Activated CD4-positive, alpha-beta T cell treated with anti-CD3 and anti-CD28 coated beads for 36 hours (primary cell): ENCODE results near the gene NOTO. TPM values are rescaled to one million over a fixed set of nuclear protein-coding genes. Genes with fewer than 3 reads are reported as not detected.

ENCODE experiments used
- ATAC-seq: fragments of 200-7000 bp; cut with Tn5 transposase; one replicate; pipeline ENCODE4 v1.10.0; 2021; ENCODE audit warnings: mild to moderate bottlenecking, moderate library complexity
- CTCF ChIA-PET: fragments of 350-600 bp; sonication (Branson Sonifier 250); formaldehyde crosslinking; loops from one replicate; lab custom pipeline; 2021; ENCODE audit warnings: antibody characterized with exemption; lab: Charles Lee
- POLR2A ChIA-PET: fragments of 350-600 bp; sonication (Branson Sonifier 250); formaldehyde crosslinking; loops from one replicate; lab custom pipeline; 2021; ENCODE audit warnings: antibody characterized with exemption, inconsistent platforms; lab: Charles Lee
- DNase-seq: peaks from one replicate; pipeline ENCODE4 v3.0.0-alpha.2; 2020
- H3K27ac Mint-ChIP-seq: one replicate; pipeline ENCODE4 v1.8.0; 2021; ENCODE audit warnings: mixed read lengths
- H3K27me3 Mint-ChIP-seq: one replicate; pipeline ENCODE4 v1.8.0; 2021; ENCODE audit warnings: mixed read lengths
- H3K36me3 Mint-ChIP-seq: one replicate; pipeline ENCODE4 v1.8.0; 2021; ENCODE audit warnings: low read depth, mixed read lengths
- H3K4me1 Mint-ChIP-seq: one replicate; pipeline ENCODE4 v1.8.0; 2021; ENCODE audit warnings: mixed read lengths
- H3K4me3 Mint-ChIP-seq: one replicate; pipeline ENCODE4 v1.8.0; 2021; ENCODE audit warnings: mild to moderate bottlenecking, moderate library complexity, mixed read lengths
- H3K9me3 Mint-ChIP-seq: one replicate; pipeline ENCODE4 v1.8.0; 2021; ENCODE audit warnings: low read depth, mixed read lengths
- intact Hi-C, 2 experiments: fragments of 100-400 bp; cut with DNase I in 1 of 2; cut with micrococcal nuclease in 1 of 2; formaldehyde crosslinking; loops; one replicate each; pipeline versions ENCODE4 v1.14.2 to v1.15.1; 2022 to 2024; cut with DNase I, micrococcal nuclease
- total RNA-seq, 2 experiments: library from RNA; stranded (reverse); gene quantifications; one replicate each; pipeline ENCODE4 v1.2.3, GENCODE V29; 2021

Gene NOTO
- total RNA-seq, 2 experiments from 2014 or later: not detected

GRCh38 chr2:73174244-73174643 lies 28.1 kb upstream of the NOTO start:
- Mint-ChIP-seq H3K4me3 (no peak overlapping the region), H3K4me1 (peaks cover 31% of the 10 kb centered on the region), H3K27me3 (peaks cover 32% of the 10 kb centered on the region), H3K36me3 (no peaks in the 10 kb centered on the region), H3K27ac (no peak overlapping the region), H3K9me3 (no peaks in the 10 kb centered on the region)
- DNase-seq (no peak), ATAC-seq (no peak)
- ChIA-PET POLR2A (interaction anchor here (0.5 kb wide), 1 partner anchor 196 kb away, joined by 3 read pairs; no protein-coding TSS in a partner anchor), CTCF (interaction anchor here (1.2 to 1.7 kb wide), 2 partner anchors 38 to 92 kb away, joined by 3 to 10 read pairs; no protein-coding TSS in a partner anchor)
- intact Hi-C loops: loop anchor here in 1 of 2 experiments (10.0 kb wide), 1 partner anchor 409 kb away; no protein-coding TSS in a partner anchor

GRCh38 chr2:73174941-73175662 lies 27.3 kb upstream of the NOTO start:
- peaks cover 37% of the 10 kb centered on the region for H3K27me3 Mint-ChIP-seq
- intact Hi-C loops: loop anchor here (5.0 to 10.0 kb wide), 3 partner anchors 103 to 410 kb away; partner anchors contain the start of genes EXOC6B (in 1 of the 2) and SFXN5 (in 1 of the 2)
- CTCF ChIA-PET: interaction anchor here (1.1 to 4.5 kb wide), 5 partner anchors 14 to 181 kb away, joined by 3 to 57 read pairs (median 4); no protein-coding TSS in a partner anchor

GRCh38 chr2:73175663-73176204 lies 26.6 kb upstream of the NOTO start:
- POLR2A ChIA-PET: no interaction called here
- no peaks in the 10 kb centered on the region for H3K36me3 Mint-ChIP-seq
- peaks cover 41% of the 10 kb centered on the region for H3K27me3 Mint-ChIP-seq
- CTCF ChIA-PET: interaction anchor here (1.1 to 4.5 kb wide), 11 partner anchors 12 to 283 kb away, joined by 4 to 57 read pairs (median 21); no protein-coding TSS in a partner anchor
- H3K9me3 Mint-ChIP-seq: no peaks in the 10 kb centered on the region
- intact Hi-C loops: loop anchor here (2.0 to 10.0 kb wide), 7 partner anchors 37 to 411 kb away; partner anchors contain the start of genes EXOC6B (in 1 of the 2), RAB11FIP5 (in 1 of the 2) and SFXN5 (in 1 of the 2)
- peaks cover 31% of the 10 kb centered on the region for H3K4me1 Mint-ChIP-seq
- ATAC-seq (peak; percentile 25), DNase-seq (peak; percentile 89)
- peak overlapping the region; percentile 71 for H3K4me3 Mint-ChIP-seq
- no peak overlapping the region for H3K27ac Mint-ChIP-seq

More at GRCh38 chr2:73174941-73175662, 27.3 kb upstream of the NOTO start:
- ATAC-seq (no peak), DNase-seq (no peak)
- no peaks in the 10 kb centered on the region for H3K36me3 Mint-ChIP-seq
- POLR2A ChIA-PET: no interaction called here
- no peaks in the 10 kb centered on the region for H3K9me3 Mint-ChIP-seq
- no peak overlapping the region for H3K27ac Mint-ChIP-seq
- H3K4me1 Mint-ChIP-seq: peaks cover 31% of the 10 kb centered on the region
- no peak overlapping the region for H3K4me3 Mint-ChIP-seq

- POLR2A ChIA-PET: interaction anchor here (0.6 to 1.2 kb wide), 3 partner anchors 36 to 1834 kb away, joined by 3 to 5 read pairs (median 4); no protein-coding TSS in a partner anchor
These were observed 26.0 kb upstream of the NOTO start for GRCh38 chr2:73176205-73176880.

GRCh38 chr2:73176881-73177644 lies 25.3 kb upstream of the NOTO start:
- CTCF ChIA-PET: interaction anchor here (0.6 to 4.5 kb wide), 38 partner anchors 8 to 429 kb away, joined by 3 to 57 read pairs (median 6); partner anchors contain the start of genes EMX1, PRADC1, RAB11FIP5 and SFXN5
- H3K27me3 Mint-ChIP-seq: peaks cover 42% of the 10 kb centered on the region
- DNase-seq: peak; percentile 95
- ATAC-seq: peak; percentile 72
- intact Hi-C loops: loop anchor here (1.0 to 10.0 kb wide), 14 partner anchors 36 to 412 kb away; partner anchors contain the start of genes SFXN5 (in 2 of the 2), EXOC6B (in 1 of the 2), PRADC1 (in 1 of the 2) and RAB11FIP5 (in 1 of the 2)
- H3K9me3 Mint-ChIP-seq: no peaks in the 10 kb centered on the region
- H3K36me3 Mint-ChIP-seq: no peaks in the 10 kb centered on the region
- H3K4me1 Mint-ChIP-seq: peaks cover 31% of the 10 kb centered on the region
- POLR2A ChIA-PET: interaction anchor here (0.6 to 1.2 kb wide), 5 partner anchors 36 to 1835 kb away, joined by 3 to 6 read pairs (median 4); partner anchors contain the start of genes CCT7 and PRADC1
- H3K27ac Mint-ChIP-seq: peak overlapping the region; percentile 63
- peak overlapping the region; percentile 71 for H3K4me3 Mint-ChIP-seq

More at GRCh38 chr2:73176205-73176880, 26.0 kb upstream of the NOTO start:
- ATAC-seq: no peak
- CTCF ChIA-PET: interaction anchor here (0.6 to 4.5 kb wide), 34 partner anchors 11 to 430 kb away, joined by 3 to 57 read pairs (median 6); partner anchors contain the start of genes EMX1, PRADC1, RAB11FIP5 and SFXN5
- Mint-ChIP-seq H3K4me3 (peak overlapping the region; percentile 71), H3K4me1 (peaks cover 31% of the 10 kb centered on the region), H3K36me3 (no peaks in the 10 kb centered on the region), H3K27me3 (peaks cover 41% of the 10 kb centered on the region), H3K27ac (peak overlapping the region; percentile 63), H3K9me3 (no peaks in the 10 kb centered on the region)
- peak; percentile 43 for DNase-seq
- intact Hi-C loops: loop anchor here (2.0 to 10.0 kb wide), 7 partner anchors 36 to 412 kb away; partner anchors contain the start of genes EXOC6B (in 1 of the 2), RAB11FIP5 (in 1 of the 2) and SFXN5 (in 1 of the 2)

- Mint-ChIP-seq H3K27me3 (peaks cover 39% of the 10 kb centered on the region), H3K9me3 (no peaks in the 10 kb centered on the region), H3K27ac (no peak overlapping the region), H3K4me3 (peak overlapping the region; percentile 71), H3K36me3 (no peaks in the 10 kb centered on the region), H3K4me1 (peaks cover 29% of the 10 kb centered on the region)
- DNase-seq: no peak
- ChIA-PET POLR2A (interaction anchor here (0.7 to 1.2 kb wide), 4 partner anchors 35 to 116 kb away, joined by 3 to 6 read pairs (median 4); partner anchors contain the start of genes CCT7 and PRADC1), CTCF (interaction anchor here (0.6 to 4.5 kb wide), 33 partner anchors 9 to 398 kb away, joined by 3 to 57 read pairs (median 7); partner anchors contain the start of genes EMX1, RAB11FIP5, SFXN5 and SPR)
- intact Hi-C loops: loop anchor here (1.0 to 10.0 kb wide), 14 partner anchors 35 to 413 kb away; partner anchors contain the start of genes SFXN5 (in 2 of the 2), EXOC6B (in 1 of the 2), PRADC1 (in 1 of the 2) and RAB11FIP5 (in 1 of the 2)
- ATAC-seq: no peak
These were observed 24.6 kb upstream of the NOTO start for GRCh38 chr2:73177645-73178255.

- intact Hi-C loops: no loop called here
- Mint-ChIP-seq H3K36me3 (no peaks in the 10 kb centered on the region), H3K9me3 (peaks cover 3% of the 10 kb centered on the region), H3K27me3 (peaks cover 12% of the 10 kb centered on the region), H3K4me1 (no peaks in the 10 kb centered on the region), H3K4me3 (no peak overlapping the region), H3K27ac (no peak overlapping the region)
- DNase-seq (no peak), ATAC-seq (no peak)
- CTCF ChIA-PET: interaction anchor here (0.9 to 5.2 kb wide), 2 partner anchors 9 to 48 kb away, joined by 3 to 28 read pairs; no protein-coding TSS in a partner anchor
- POLR2A ChIA-PET: no interaction called here
These were observed 16.4 kb upstream of the NOTO start for GRCh38 chr2:73185965-73186364.

GRCh38 chr2:73187549-73187948 lies 14.8 kb upstream of the NOTO start:
- DNase-seq (no peak), ATAC-seq (no peak)
- Mint-ChIP-seq H3K4me1 (no peaks in the 10 kb centered on the region), H3K4me3 (no peak overlapping the region), H3K9me3 (peaks cover 3% of the 10 kb centered on the region), H3K27me3 (peaks cover 8% of the 10 kb centered on the region), H3K36me3 (no peaks in the 10 kb centered on the region), H3K27ac (no peak overlapping the region)
- ChIA-PET POLR2A (interaction anchor here (0.5 kb wide), 1 partner anchor 63 kb away, joined by 3 read pairs; no protein-coding TSS in a partner anchor), CTCF (interaction anchor here (5.2 kb wide), 1 partner anchor 10 kb away, joined by 28 read pairs; no protein-coding TSS in a partner anchor)
- intact Hi-C loops: no loop called here

GRCh38 chr2:73197579-73197978 lies 4.8 kb upstream of the NOTO start:
- no peak overlapping the region for H3K27ac Mint-ChIP-seq
- H3K9me3 Mint-ChIP-seq: no peaks in the 10 kb centered on the region
- H3K36me3 Mint-ChIP-seq: no peaks in the 10 kb centered on the region
- POLR2A ChIA-PET: no interaction called here
- DNase-seq: no peak
- intact Hi-C loops: no loop called here
- CTCF ChIA-PET: interaction anchor here (0.6 to 1.1 kb wide), 3 partner anchors 15 to 1296 kb away, joined by 3 to 4 read pairs (median 3); no protein-coding TSS in a partner anchor
- H3K27me3 Mint-ChIP-seq: peaks cover 33% of the 10 kb centered on the region
- no peak for ATAC-seq
- H3K4me1 Mint-ChIP-seq: peaks cover 2% of the 10 kb centered on the region
- no peak overlapping the region for H3K4me3 Mint-ChIP-seq
